ENCODE measurements around the gene RAPGEF6. TPM values are rescaled to one million over a fixed set of nuclear protein-coding genes. Genes with fewer than 3 reads are reported as not detected.

Gene RAPGEF6
- total and polyA plus RNA-seq, 11 donors, result 2.3 to 13.9 (median 8.6) TPM

DNA sequence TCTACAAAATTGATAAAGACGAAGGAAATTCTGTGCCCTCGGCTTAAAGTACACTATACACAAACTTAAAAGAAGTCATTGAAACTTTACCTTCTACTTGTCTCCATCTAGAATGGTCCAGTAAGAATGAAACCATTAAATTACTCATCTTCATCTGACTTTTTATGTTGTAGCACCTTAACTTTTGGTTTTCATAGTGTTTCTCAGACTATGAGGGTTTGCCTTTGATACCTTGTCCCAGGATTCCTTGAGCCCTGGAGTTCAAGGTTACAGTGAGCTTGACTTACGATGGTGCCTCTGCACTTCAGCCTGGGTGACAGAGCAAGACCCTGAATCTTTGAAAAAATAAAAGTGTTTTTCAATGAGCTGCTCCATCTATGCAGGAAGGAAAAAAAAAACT, 239.0 kb downstream of the RAPGEF6 start:
- DNase-seq, result no peak
- TF ChIP-seq, protein P1, sequence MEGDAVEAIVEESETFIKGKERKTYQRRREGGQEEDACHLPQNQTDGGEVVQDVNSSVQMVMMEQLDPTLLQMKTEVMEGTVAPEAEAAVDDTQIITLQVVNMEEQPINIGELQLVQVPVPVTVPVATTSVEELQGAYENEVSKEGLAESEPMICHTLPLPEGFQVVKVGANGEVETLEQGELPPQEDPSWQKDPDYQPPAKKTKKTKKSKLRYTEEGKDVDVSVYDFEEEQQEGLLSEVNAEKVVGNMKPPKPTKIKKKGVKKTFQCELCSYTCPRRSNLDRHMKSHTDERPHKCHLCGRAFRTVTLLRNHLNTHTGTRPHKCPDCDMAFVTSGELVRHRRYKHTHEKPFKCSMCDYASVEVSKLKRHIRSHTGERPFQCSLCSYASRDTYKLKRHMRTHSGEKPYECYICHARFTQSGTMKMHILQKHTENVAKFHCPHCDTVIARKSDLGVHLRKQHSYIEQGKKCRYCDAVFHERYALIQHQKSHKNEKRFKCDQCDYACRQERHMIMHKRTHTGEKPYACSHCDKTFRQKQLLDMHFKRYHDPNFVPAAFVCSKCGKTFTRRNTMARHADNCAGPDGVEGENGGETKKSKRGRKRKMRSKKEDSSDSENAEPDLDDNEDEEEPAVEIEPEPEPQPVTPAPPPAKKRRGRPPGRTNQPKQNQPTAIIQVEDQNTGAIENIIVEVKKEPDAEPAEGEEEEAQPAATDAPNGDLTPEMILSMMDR (IDR thresholded peaks at IDR 0.05), result no peak
- no peak for TF ChIP-seq POLR2A (IDR thresholded peaks at IDR 0.05)
- intact Hi-C loops (cut with DNase I), result loop anchor here in 1 of 10 donors (10.0 kb wide), 1 partner anchor 131 kb away; the partner anchor contains the start of gene CDC42SE2
- Histone ChIP-seq H3K36me3 (peaks cover 0 to 84% (median 50%) of the 10 kb centered on the region in 9 donors), H3K4me3 (no peak overlapping the region), H3K27me3 (no peaks in the 10 kb centered on the region), H3K9me3 (no peaks in the 10 kb centered on the region), H3K4me1 (peaks cover 0 to 14% (median 3%) of the 10 kb centered on the region in 12 donors), H3K27ac (peak overlapping the region in 1 of 12 donors; percentile 3)
- WGBS, 4 donors, result 93 to 97% (median 95%) methylated on average over 3 of the region's 3 CpGs
- no peak for ATAC-seq

DNA sequence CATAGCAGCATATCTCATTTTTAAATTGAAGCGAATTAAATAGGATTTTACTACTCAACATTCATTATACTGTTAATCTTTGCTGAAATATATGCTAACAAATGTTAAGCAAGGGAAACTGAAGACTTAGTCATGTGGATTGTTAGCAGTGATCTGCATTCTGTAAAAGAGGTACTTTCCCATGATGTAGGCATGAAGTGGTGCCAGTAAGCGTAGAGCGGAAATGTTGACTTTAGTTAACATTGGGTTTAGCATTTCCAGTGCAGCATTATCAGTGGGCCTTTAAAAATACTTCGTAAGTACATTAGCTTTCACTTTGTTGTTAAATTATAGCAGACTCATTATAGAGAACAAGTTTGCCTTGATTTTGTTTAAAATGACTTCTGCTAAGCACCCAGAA, 240.9 kb downstream of the RAPGEF6 start:
- H3K4me1 ChIP-seq, result peaks cover 0 to 14% (median 3%) of the 10 kb centered on the region in 12 donors
- H3K27ac ChIP-seq, result peak overlapping the region in 1 of 12 donors; percentile 59
- 82 to 95% (median 91%) methylated on average over 4 of the region's 4 CpGs for WGBS, 4 donors
- TF ChIP-seq, protein P1 (IDR thresholded peaks at IDR 0.05), result no peak
- TF ChIP-seq POLR2A (IDR thresholded peaks at IDR 0.05), result no peak
- H3K27me3 ChIP-seq, result no peaks in the 10 kb centered on the region
- intact Hi-C loops (cut with DNase I), result loop anchor here in 1 of 10 donors (10.0 kb wide), 1 partner anchor 129 kb away; the partner anchor contains the start of gene CDC42SE2
- H3K36me3 ChIP-seq, result peaks cover 0 to 89% (median 52%) of the 10 kb centered on the region in 9 donors
- no peak overlapping the region for H3K4me3 ChIP-seq
- H3K9me3 ChIP-seq, result no peaks in the 10 kb centered on the region
- ATAC-seq (peak in 1 of 4 donors; percentile 62), DNase-seq (no peak)

DNA sequence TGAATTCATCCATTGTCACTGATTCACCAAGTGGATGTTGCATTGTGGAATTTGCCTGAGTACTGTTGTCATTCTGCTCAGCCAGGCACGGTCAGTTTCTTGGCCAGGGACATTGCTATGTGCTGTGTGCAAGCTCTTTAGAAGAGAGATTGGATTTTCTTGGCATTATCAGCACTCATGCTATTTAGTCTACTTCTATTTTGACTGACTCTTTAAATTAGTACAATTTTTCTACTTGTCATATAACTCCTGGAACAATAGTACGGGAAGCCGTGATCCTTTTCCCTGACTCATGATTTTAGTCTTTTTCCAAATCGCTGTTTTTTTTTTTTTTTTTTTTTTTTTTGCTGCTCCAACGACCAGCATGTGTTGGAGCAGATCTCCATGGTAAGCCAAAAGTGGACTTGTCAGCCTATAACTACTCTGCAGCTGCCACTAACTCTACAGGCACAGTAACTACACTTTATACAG, 241.5 kb downstream of the RAPGEF6 start:
- 50 to 64% (median 61%) methylated on average over 5 of the region's 5 CpGs for WGBS, 4 donors
- H3K4me3 ChIP-seq, result no peak overlapping the region
- ATAC-seq (peak; percentile 55 to 83 (median 72)), DNase-seq (no peak)
- H3K36me3 ChIP-seq, result peaks cover 0 to 86% (median 46%) of the 10 kb centered on the region in 9 donors
- H3K27ac ChIP-seq, result peak overlapping the region in 1 of 12 donors; percentile 59
- H3K27me3 ChIP-seq, result no peaks in the 10 kb centered on the region
- intact Hi-C loops (cut with DNase I), result loop anchor here in 1 of 10 donors (10.0 kb wide), 1 partner anchor 129 kb away; the partner anchor contains the start of gene CDC42SE2
- no peaks in the 10 kb centered on the region for H3K9me3 ChIP-seq
- TF ChIP-seq, protein P1 (IDR thresholded peaks at IDR 0.05), result no peak
- TF ChIP-seq POLR2A (IDR thresholded peaks at IDR 0.05), result no peak
- peaks cover 0 to 14% (median 3%) of the 10 kb centered on the region in 12 donors for H3K4me1 ChIP-seq

DNA sequence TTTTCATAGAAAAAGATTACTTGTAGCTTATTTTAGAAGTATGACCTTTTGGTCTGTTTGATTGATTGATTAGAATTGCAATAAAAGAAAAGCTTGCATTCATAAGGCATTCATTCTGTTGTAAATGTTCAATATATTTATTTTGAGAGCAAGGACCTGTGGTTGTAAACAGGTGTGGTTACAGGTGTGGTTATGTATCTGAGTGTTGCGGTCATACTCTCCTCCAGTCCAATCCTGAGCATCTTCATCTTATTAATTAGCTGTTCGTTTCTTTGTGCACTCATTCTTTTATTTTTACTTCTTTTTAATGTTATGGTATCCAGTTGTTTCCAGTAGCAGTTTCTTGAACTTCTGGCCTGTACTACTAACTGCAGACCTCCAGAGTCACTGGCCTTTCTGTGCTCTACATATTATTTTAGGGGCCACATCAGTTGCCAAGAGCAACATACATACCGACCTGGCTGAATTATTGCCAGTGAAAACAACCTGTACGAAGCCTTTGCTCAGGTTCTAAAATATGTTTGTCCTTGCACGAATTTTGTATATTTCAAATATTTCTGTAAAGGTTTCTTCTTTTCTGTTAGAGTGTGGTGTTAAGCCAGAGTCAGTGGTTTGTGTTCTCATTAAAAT, 242.4 kb downstream of the RAPGEF6 start:
- no peak for ATAC-seq
- H3K27ac ChIP-seq, result no peak overlapping the region
- H3K4me1 ChIP-seq, result peaks cover 0 to 14% (median 3%) of the 10 kb centered on the region in 12 donors
- H3K36me3 ChIP-seq, result peaks cover 0 to 85% (median 45%) of the 10 kb centered on the region in 9 donors
- no peaks in the 10 kb centered on the region for H3K9me3 ChIP-seq
- no peak for DNase-seq
- H3K27me3 ChIP-seq, result no peaks in the 10 kb centered on the region
- intact Hi-C loops (cut with DNase I), result loop anchor here in 1 of 10 donors (10.0 kb wide), 1 partner anchor 128 kb away; the partner anchor contains the start of gene CDC42SE2
- H3K4me3 ChIP-seq, result no peak overlapping the region
- WGBS, 4 donors, result 87 to 91% (median 90%) methylated on average over 5 of the region's 5 CpGs
- TF ChIP-seq POLR2A (IDR thresholded peaks at IDR 0.05), result no peak
- TF ChIP-seq, protein P1 (IDR thresholded peaks at IDR 0.05), result no peak

Data from heart left ventricle (tissue), 16 donors.